Measurements from ENCODE around the gene HNRNPUL1. TPM values are rescaled to one million over a fixed set of nuclear protein-coding genes. Genes with fewer than 3 reads are reported as not detected.

HNRNPUL1 gene
- total RNA-seq, 1 donor from 2014 or later: 110 TPM

DNA sequence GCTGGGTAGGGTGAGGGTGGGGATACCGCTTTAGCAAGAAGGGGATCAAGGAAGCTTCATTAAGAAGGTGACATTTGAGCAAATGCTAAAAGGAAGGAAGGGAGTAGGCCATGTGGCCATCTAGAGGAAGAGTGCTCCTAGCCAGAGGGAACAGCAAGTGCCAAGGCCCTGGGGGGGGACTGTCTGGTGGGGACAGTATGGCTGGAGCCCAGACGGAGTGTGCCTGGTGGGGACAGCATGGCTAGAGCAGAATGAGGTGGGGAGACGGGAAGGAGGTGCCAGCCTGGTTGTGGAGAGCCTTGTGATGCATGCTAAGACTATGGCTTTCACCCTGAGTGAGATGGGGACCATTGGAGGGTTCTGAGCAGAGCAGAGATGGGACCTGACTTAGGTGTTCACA, 91.6 kb downstream of the HNRNPUL1 start:
- ATAC-seq (no peak), DNase-seq (ENCODE audit: missing footprints) (no peak)
- intact Hi-C loops (cut with DNase I): no loop called here

GRCh38 chr19:41356984-41357739, 93.0 kb downstream of the HNRNPUL1 start:
- DNase-seq (ENCODE audit: missing footprints) (no peak), ATAC-seq (no peak)
- intact Hi-C loops (cut with DNase I): no loop called here

Other genes starting within 250 kb of the HNRNPUL1 start
- gene CYP2A13, start 175.9 kb upstream of the HNRNPUL1 start, total RNA-seq: not detected
- gene CYP2F1, start 149.9 kb upstream of the HNRNPUL1 start, total RNA-seq: not detected
- gene CYP2S1, start 71.2 kb upstream of the HNRNPUL1 start, total RNA-seq: 0.73 TPM
- 19.8 TPM for gene AXL, start 45.1 kb upstream of the HNRNPUL1 start, total RNA-seq
- gene CCDC97, start 45.8 kb downstream of the HNRNPUL1 start, total RNA-seq: 14.6 TPM
- 15.0 TPM for gene TGFB1, start 89.5 kb downstream of the HNRNPUL1 start, total RNA-seq
- 3.2 TPM for gene B9D2, start 99.8 kb downstream of the HNRNPUL1 start, total RNA-seq
- gene TMEM91, start 112.2 kb downstream of the HNRNPUL1 start, total RNA-seq: 3.8 TPM
- 17.1 TPM for gene EXOSC5, start 133.0 kb downstream of the HNRNPUL1 start, total RNA-seq
- 44.9 TPM for gene BCKDHA, start 133.4 kb downstream of the HNRNPUL1 start, total RNA-seq
- 8.3 TPM for gene B3GNT8, start 163.0 kb downstream of the HNRNPUL1 start, total RNA-seq
- 108 TPM for gene DMAC2, start 175.5 kb downstream of the HNRNPUL1 start, total RNA-seq
- gene ERICH4, start 178.8 kb downstream of the HNRNPUL1 start, total RNA-seq: not detected

Measured in Right ventricle myocardium inferior (tissue), 1 donor.